H1 (cell line): ENCODE results near the gene KIF22. TPM values are rescaled to one million over a fixed set of nuclear protein-coding genes. Genes with fewer than 3 reads are reported as not detected.

Experiments
- CTCF ChIA-PET: fragments of 300-600 bp; sonication (Branson Sonifier 250); formaldehyde crosslinking; loops from one replicate; lab custom pipeline; 2021; ENCODE audit not compliant: partially characterized antibody; lab: Charles Lee
- POLR2A ChIA-PET: fragments of 300-600 bp; sonication (Branson Sonifier 250); formaldehyde crosslinking; loops from one replicate; lab custom pipeline; 2021; ENCODE audit warnings: inconsistent platforms; ENCODE audit not compliant: partially characterized antibody; lab: Charles Lee
- DNase-seq, 2 experiments: peaks; one replicate each; pipeline versions ENCODE4 v3.0.0 to v3.0.0-alpha.2; 2010 to 2022; ENCODE audit warnings: low spot score in 2 of 2, low read depth in 1 of 2, mixed read lengths in 1 of 2
- FAIRE-seq: peaks from 2 replicates; lab custom pipeline; 2011; peaks lifted over from hg19 to GRCh38; lab: Jason Lieb, UNC
- H2AFZ ChIP-seq: 2 replicates; pipeline ENCODE4 v1.8.1; 2012; ENCODE audit warnings: low read length, inconsistent platforms
- H2AK5ac ChIP-seq: 2 replicates; pipeline ENCODE4 v1.6.1; 2013; ENCODE audit warnings: low read depth, low read length
- H2BK120ac ChIP-seq: replicated peaks from 2 replicates; pipeline ENCODE3; 2013; ENCODE audit warnings: low read depth, low read length, inconsistent platforms
- H2BK12ac ChIP-seq: 2 replicates; pipeline ENCODE4 v1.6.1; 2013; ENCODE audit warnings: low read depth, low read length
- H2BK15ac ChIP-seq: 2 replicates; pipeline ENCODE4 v1.6.1; 2013; ENCODE audit warnings: low read length
- H2BK20ac ChIP-seq: 2 replicates; pipeline ENCODE4 v1.6.1; 2013; ENCODE audit warnings: low read length
- H2BK5ac ChIP-seq: 2 replicates; pipeline ENCODE4 v1.6.1; 2013; ENCODE audit warnings: low read depth, low read length
- H3K14ac ChIP-seq: 2 replicates; pipeline ENCODE4 v1.6.1; 2013; ENCODE audit warnings: inconsistent platforms; ENCODE audit not compliant: insufficient read length
- H3K18ac ChIP-seq: 2 replicates; pipeline ENCODE4 v1.6.1; 2013; ENCODE audit warnings: low read length; ENCODE audit errors: extremely low read depth
- H3K23ac ChIP-seq: 2 replicates; pipeline ENCODE4 v1.6.1; 2013; ENCODE audit warnings: inconsistent platforms; ENCODE audit not compliant: insufficient read length
- H3K23me2 ChIP-seq: 2 replicates; pipeline ENCODE4 v1.6.1; 2013; ENCODE audit warnings: low read depth, low read length
- H3K27ac ChIP-seq: 2 replicates; pipeline ENCODE4 v1.6.1; 2011; ENCODE audit warnings: low read depth, low read length, inconsistent platforms
- H3K27me3 ChIP-seq, 4 experiments: replicated peaks in 1 of 4; 1 replicate in 1 of 4; 2 replicates in 3 of 4; pipeline versions ENCODE4 v1.6.1 to v1.8.1; 2011 to 2013; ENCODE audit warnings: low read length in 3 of 4, mild to moderate bottlenecking in 3 of 4, inconsistent platforms in 2 of 4, mixed read lengths in 2 of 4, moderate library complexity in 1 of 4; ENCODE audit not compliant: control insufficient read depth in 3 of 4, insufficient read depth in 3 of 4; ENCODE audit errors: extremely low read depth in 1 of 4
- H3K36me3 ChIP-seq, 4 experiments: 2 replicates each; pipeline versions ENCODE4 v1.6.1 to v1.8.1; 2011 to 2013; ENCODE audit warnings: mild to moderate bottlenecking in 4 of 4, low read length in 3 of 4, moderate library complexity in 2 of 4, control low read depth in 1 of 4, inconsistent platforms in 1 of 4; ENCODE audit not compliant: insufficient read depth in 4 of 4, control insufficient read depth in 2 of 4
- H3K4ac ChIP-seq: replicated peaks from 2 replicates; pipeline ENCODE3; 2013; ENCODE audit warnings: low read length, low read depth, mixed read lengths, inconsistent platforms; ENCODE audit not compliant: insufficient read length
- H3K4me1 ChIP-seq, 4 experiments: replicated peaks in 1 of 4; 1 replicate in 1 of 4; 2 replicates in 3 of 4; pipeline versions ENCODE4 v1.6.1 to v1.8.1; 2011 to 2013; ENCODE audit warnings: low read length in 3 of 4, inconsistent platforms in 2 of 4, mixed read lengths in 1 of 4; ENCODE audit not compliant: insufficient read depth in 4 of 4, control insufficient read depth in 3 of 4
- H3K4me2 ChIP-seq, 2 experiments: 2 replicates each; pipeline versions ENCODE4 v1.6.1 to v1.8.1; 2011 to 2013; ENCODE audit warnings: low read depth in 2 of 2, low read length in 2 of 2, control low read depth in 1 of 2, inconsistent platforms in 1 of 2, mild to moderate bottlenecking in 1 of 2; ENCODE audit not compliant: insufficient read depth in 1 of 2
- H3K4me3 ChIP-seq, 4 experiments: fragments of 200-600, 300-600 bp in 1 of 4; sonication (generic), shearing (Covaris generic), sonication (Bioruptor Twin) in 1 of 4; 2 replicates each; pipeline versions ENCODE4 v1.5.1 to v1.8.1; 2011 to 2016; ENCODE audit warnings: low read length in 4 of 4, low read depth in 3 of 4, control low read depth in 2 of 4, inconsistent platforms in 2 of 4, mild to moderate bottlenecking in 2 of 4, mixed read lengths in 1 of 4, moderate library complexity in 1 of 4; ENCODE audit not compliant: insufficient read depth in 2 of 4; ENCODE audit errors: extremely low read depth in 1 of 4
- H3K56ac ChIP-seq: replicated peaks from 2 replicates; pipeline ENCODE3; 2013; ENCODE audit warnings: low read depth, mild to moderate bottlenecking, mixed read lengths, low read length, inconsistent platforms; ENCODE audit not compliant: insufficient read length
- H3K79me1 ChIP-seq: 2 replicates; pipeline ENCODE4 v1.6.1; 2013; ENCODE audit warnings: low read depth, low read length, control low read depth
- H3K79me2 ChIP-seq, 2 experiments: 2 replicates each; pipeline versions ENCODE4 v1.6.1 to v1.8.1; 2012 to 2013; ENCODE audit warnings: low read length in 2 of 2, mild to moderate bottlenecking in 2 of 2, inconsistent platforms in 1 of 2; ENCODE audit not compliant: insufficient read depth in 2 of 2, control insufficient read depth in 1 of 2
- H3K9ac ChIP-seq, 4 experiments: replicated peaks in 1 of 4; 1 replicate in 1 of 4; 2 replicates in 3 of 4; pipeline versions ENCODE4 v1.6.1 to v1.8.1; 2011 to 2013; ENCODE audit warnings: low read depth in 3 of 4, low read length in 3 of 4, control low read depth in 2 of 4, mild to moderate bottlenecking in 2 of 4, moderate library complexity in 2 of 4, inconsistent platforms in 1 of 4; ENCODE audit errors: extremely low read depth in 1 of 4
- H3K9me3 ChIP-seq, 2 experiments: 2 replicates each; pipeline versions ENCODE4 v1.6.1 to v1.8.1; 2012 to 2013; ENCODE audit warnings: mild to moderate bottlenecking in 2 of 2, moderate library complexity in 2 of 2, control low read depth in 1 of 2, inconsistent platforms in 1 of 2, low read depth in 1 of 2, low read length in 1 of 2, mixed read lengths in 1 of 2; ENCODE audit not compliant: insufficient read depth in 2 of 2
- H4K20me1 ChIP-seq, 2 experiments: replicated peaks in 1 of 2; 2 replicates each; pipeline versions ENCODE3 to v1.8.1; 2011 to 2013; ENCODE audit warnings: inconsistent platforms in 2 of 2, low read length in 2 of 2, mild to moderate bottlenecking in 1 of 2; ENCODE audit not compliant: insufficient read depth in 2 of 2, control insufficient read depth in 1 of 2
- H4K5ac ChIP-seq: 2 replicates; pipeline ENCODE4 v1.6.1; 2013; ENCODE audit warnings: low read length, low read depth, mixed read lengths, inconsistent platforms; ENCODE audit not compliant: insufficient read length
- H4K8ac ChIP-seq: 2 replicates; pipeline ENCODE4 v1.8.0; 2013; ENCODE audit warnings: mild to moderate bottlenecking, moderate library complexity, low read length, inconsistent platforms; ENCODE audit not compliant: insufficient read depth; ENCODE audit errors: extremely low read depth
- H4K91ac ChIP-seq: replicated peaks from 2 replicates; pipeline ENCODE3; 2013; ENCODE audit warnings: low read length, mixed read lengths, inconsistent platforms; ENCODE audit not compliant: insufficient read length
- POU5F1 ChIP-seq: IDR thresholded peaks from 2 replicates; pipeline ENCODE4 v1.6.1; 2011; ENCODE audit warnings: low read depth, mild to moderate bottlenecking, low read length, moderate library complexity
- WGBS, 2 experiments: shearing (Covaris generic) in 1 of 2; methylation state at CpG; one replicate each; pipeline versions ENCODE4 v1.1.6 to v1.1.7; 2013 to 2015; ENCODE audit warnings: low lambda C conversion rate in 2 of 2, mixed read lengths in 2 of 2, inconsistent platforms in 1 of 2, low coverage in 1 of 2, missing lambda C conversion rate in 1 of 2; ENCODE audit not compliant: insufficient replicate concordance in 2 of 2, insufficient coverage in 1 of 2, insufficient read length in 1 of 2; ENCODE audit errors: extremely low coverage in 1 of 2, missing lambda C conversion rate in 1 of 2; 5-methylcytosine and 5-hydroxymethylcytosine counted together
- polyA plus RNA-seq, 7 experiments: library from polyadenylated mRNA; depleted of rRNA in 3 of 7; stranded (reverse) in 5 of 7; unstranded in 2 of 7; fragments of >200 nt in 5 of 7; fragments of 200-250 nt in 2 of 7; gene quantifications; 1 replicate in 5 of 7; 2 replicates in 1 of 7; 4 replicates in 1 of 7; pipeline versions ENCODE4 v1.2.1 to v1.2.3, GENCODE V29; 2011 to 2013; ENCODE audit warnings: missing spikeins in 2 of 7, mixed read lengths in 2 of 7
- total RNA-seq: library from RNA; stranded (reverse); fragmentation: NEBNext Ultra II Directional; extraction: Animal tissue kit (Norgen Biotek cat#: 25700); gene quantifications from 2 replicates; pipeline ENCODE4 v1.2.1, GENCODE V29; 2021

KIF22 gene
- total and polyA plus RNA-seq, 2 of the 8 experiments (the other 6 are each of a cell fraction or from before 2014, with no cell fraction given), result 139 to 142 TPM

DNA sequence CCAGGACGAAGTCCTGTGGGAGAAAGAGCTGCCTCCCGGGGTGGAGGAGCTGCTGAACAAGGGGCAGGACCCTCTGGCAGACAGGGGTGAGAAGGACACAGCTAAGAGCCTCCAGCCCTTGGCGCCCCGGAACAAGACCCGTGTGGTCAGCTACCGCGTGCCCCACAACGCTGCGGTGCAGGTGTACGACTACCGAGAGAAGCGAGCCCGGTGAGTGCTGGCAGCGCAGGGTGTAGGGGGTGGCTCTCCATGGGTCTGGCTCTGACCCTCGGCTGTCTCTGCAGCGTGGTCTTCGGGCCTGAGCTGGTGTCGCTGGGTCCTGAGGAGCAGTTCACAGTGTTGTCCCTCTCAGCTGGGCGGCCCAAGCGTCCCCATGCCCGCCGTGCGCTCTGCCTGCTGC is 51.1 kb downstream of the KIF22 start:
- Histone ChIP-seq H2BK5ac (no peak overlapping the region), H3K9ac (no peak overlapping the region), H3K4me3 (no peak overlapping the region), H3K14ac (no peak overlapping the region), H3K4me1 (no peaks in the 10 kb centered on the region; a peak in 1 of 7 replicates), H2AK5ac (no peak overlapping the region), H2BK15ac (no peak overlapping the region), H2BK12ac (no peak overlapping the region), H2BK120ac (no peak overlapping the region), H2BK20ac (no peak overlapping the region), H3K79me2 (no peaks in the 10 kb centered on the region), H3K4ac (no peak overlapping the region), H3K27me3 (no peaks in the 10 kb centered on the region), H3K56ac (no peak overlapping the region), H3K23ac (no peak overlapping the region), H3K18ac (no peak overlapping the region), H3K4me2 (no peak overlapping the region), H3K9me3 (no peaks in the 10 kb centered on the region), H3K79me1 (no peaks in the 10 kb centered on the region), H4K8ac (no peak overlapping the region), H3K36me3 (no peaks in the 10 kb centered on the region), H4K5ac (no peak overlapping the region), H3K23me2 (no peaks in the 10 kb centered on the region), H4K91ac (no peak overlapping the region), H3K27ac (no peak overlapping the region), H4K20me1 (no peaks in the 10 kb centered on the region), H2AFZ (no peak overlapping the region)
- DNase-seq, result no peak
- 93% methylated on average over 16 of the region's 23 CpGs; no CpG with 5 or more reads in 1 of the 2 experiments for WGBS, 2 experiments
- no peak for FAIRE-seq
- ChIA-PET POLR2A (interaction anchor here (0.6 to 12.7 kb wide), 2 partner anchors 8 to 19 kb away, joined by 3 to 167 read pairs; partner anchors contain the start of genes MVP and PAGR1), CTCF (interaction anchor here (0.7 to 4.2 kb wide), 10 partner anchors 8 to 568 kb away, joined by 3 to 28 read pairs (median 4); partner anchors contain the start of genes MAZ, MVP and TBX6)
- TF ChIP-seq POU5F1, result no peak
